CD4-positive, alpha-beta T cell treated with Interleukin-12 subunit alpha and Interleukin-12 subunit beta, for 1 hour (primary cell): Measurements from ENCODE around the gene SYT1.

Source experiments
- DNase-seq: peaks from one replicate; pipeline ENCODE4 v3.0.0-alpha.2; 2020

The SYT1 gene

DNA sequence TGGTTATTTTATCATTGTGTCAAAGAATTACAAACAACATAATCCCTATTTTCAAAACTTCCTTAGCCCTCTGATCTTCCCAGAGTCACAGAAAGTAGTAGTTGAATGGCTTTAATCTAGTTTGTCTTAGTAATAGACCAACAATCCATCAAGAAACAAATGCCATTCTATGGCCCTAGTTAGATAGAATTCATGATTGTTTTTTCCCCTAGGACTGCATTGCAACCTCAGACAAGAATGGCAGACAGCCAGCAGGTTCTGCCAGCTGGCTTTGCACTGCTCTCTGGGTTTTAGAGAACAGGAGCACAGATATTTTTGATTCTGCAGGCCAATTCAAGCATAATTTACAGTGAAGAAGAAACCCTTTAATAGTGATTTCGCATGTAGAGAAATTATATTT, 33.8 kb downstream of the SYT1 start:
- no peak for DNase-seq

DNA sequence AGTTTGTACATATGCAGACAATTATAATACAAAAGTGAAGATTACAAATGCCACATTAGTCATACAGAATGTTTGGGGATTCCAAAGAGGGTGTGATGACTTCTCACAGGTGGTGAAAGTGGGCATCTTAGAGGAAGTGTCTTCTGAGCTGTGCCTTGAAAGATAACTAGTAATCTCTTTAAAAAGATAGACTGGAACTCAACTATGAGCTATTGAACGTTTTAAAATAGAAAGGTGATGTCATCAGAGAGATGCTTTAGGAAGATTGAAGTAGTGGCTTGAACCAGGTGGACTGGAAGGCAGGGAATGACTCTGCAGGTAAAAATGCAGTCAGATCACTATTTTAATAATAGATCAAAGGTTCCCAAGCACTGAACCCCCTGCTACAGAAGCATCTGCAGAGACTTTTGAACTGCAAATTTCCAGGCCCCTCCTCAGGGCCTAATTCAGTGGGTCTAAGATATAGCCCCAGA, 50.3 kb downstream of the SYT1 start:
- no peak for DNase-seq

DNA sequence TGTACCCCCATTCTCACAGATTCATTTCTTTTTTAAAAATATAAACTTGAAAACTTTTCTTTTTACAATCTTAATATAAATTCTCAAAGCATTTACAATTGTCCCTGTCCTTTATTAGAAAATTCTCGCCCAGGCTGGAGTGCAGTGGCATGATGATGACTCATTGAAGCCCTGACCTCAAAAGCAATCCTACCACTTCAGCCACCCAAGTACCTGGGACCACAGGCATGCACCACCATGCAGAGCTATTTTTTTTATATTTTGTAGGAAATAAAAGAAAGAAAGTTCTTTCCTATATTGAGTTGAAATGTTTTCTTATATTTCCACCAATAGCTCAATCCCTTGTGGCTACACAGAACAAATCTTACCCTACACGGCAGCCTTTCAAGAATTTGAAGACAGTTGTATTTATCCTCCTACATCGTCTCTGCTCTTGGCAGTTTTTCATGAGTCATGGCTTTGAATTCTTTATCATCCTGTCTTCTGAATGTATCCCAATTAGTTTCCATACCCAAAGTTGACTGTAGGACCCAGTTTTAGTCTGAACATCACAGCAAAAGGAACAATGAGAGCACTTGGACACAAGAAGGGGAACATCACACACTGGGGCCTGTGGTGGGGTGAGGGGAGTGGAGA, 52.4 kb downstream of the SYT1 start:
- no peak for DNase-seq

DNA sequence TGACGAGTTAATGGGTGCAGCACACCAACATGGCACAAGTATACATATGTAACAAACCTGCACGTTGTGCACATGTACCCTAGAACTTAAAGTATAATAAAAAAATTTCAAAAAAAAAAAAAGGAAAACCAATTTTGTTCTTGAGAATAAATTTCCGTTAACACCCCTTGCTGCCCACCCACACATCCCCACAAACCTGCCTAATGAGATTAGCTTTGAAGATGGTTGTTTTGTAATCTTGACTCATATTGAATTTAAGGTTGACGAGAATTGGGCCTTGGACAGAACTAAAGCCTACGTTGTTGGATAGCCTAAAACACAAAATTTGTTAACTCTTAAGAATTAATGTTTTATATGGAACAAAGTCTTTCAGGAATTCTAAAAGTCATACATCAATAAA, 52.9 kb downstream of the SYT1 start:
- DNase-seq, result no peak

DNA sequence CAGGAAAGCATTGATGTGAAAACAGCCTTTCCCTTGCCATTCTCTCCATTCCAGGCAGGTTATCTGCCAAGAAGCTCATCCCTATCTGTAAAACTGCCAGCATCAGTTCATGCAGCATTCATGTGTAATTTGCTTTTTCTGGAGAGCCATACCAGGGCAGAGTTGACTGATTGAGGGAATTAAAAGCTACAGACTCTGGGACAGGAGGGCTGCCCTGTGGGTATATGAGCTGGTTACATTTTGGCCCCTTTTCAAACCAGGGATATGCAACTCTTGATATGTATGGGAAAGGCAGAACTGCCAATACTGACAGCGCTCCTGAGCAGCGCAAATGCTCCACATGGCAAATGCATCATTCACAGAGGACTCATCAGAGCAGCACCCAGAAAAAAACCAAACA, 53.7 kb downstream of the SYT1 start:
- DNase-seq, result no peak

DNA sequence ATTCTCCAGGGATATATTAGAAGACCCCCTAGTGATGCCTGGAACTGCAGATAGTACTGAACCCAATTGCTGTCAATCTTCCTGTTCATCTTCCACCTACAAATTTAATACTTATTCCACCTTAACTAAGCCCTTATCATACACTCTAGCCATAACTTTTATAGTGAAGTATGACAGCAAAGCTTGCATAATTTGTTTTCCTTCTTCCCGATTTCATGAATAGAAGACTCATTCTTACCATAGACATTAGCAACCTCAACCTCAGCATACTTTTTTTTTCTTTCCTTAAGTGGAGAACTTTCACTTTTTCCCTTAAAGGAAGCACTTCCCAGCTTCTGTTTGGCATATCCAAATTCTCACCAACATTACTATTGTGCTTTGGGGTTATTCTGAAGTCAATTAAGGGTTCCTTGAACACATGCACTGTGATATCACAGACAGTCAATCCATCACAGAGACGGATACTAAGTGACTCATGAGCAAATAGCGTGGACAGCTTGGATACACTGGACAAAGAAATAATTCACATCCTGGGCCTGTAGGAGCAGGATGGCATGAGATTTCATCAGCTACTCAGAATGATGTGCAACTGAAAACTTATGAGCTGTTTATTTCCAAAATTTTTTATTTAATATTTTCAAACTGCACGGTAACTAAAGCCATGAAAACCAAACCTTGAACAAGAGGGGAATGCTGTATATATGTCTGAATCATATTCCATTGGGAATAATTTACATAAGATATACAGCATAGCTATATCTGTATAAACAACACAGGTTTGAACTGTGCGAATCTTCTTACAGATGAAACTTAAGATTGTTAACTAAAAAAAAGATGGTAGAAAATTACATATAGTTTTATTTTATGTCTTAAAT, 63.9 kb downstream of the SYT1 start:
- DNase-seq, result no peak

DNA sequence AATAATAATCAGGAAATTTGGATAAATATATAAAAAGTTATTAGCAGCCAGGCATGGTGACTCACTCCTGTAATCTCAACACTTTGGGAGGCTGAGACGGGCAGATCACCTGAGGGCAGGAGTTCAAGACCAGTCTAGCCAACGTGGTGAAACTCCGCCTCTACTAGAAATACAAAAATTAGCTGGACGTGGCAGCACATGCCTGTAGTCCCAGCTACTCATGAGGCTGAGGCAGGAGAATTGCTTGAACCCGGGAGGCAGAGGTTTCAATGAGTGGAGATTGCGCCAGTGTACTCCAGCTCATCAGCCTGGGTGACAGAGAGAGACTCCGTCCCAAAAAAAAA, 64.5 kb downstream of the SYT1 start:
- DNase-seq, result no peak

DNA sequence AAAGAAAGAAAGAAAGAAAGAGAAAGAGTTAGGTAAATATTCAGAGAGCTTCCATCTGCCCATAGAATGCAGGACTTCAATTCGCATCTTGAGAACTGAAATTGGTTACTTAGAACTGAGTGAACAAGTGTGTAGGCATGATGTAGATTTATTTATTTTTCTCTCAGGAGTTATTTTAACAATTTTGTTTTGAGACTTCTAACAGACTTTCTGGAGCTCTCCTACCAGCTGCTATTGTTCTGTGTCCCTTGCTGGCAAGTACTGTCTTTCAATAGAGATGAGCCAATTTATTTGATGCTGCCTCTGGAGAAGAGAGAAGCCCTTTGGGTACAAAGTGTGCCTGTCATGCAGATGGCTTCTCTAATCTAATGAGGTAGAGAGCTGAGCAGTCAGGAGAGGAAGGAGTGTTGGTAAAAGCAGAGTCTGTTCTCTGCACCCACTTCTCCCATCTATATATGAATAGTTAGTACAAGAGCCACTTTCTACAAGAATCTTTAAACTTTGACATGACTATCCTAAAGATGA, 67.0 kb downstream of the SYT1 start:
- DNase-seq, result no peak

DNA sequence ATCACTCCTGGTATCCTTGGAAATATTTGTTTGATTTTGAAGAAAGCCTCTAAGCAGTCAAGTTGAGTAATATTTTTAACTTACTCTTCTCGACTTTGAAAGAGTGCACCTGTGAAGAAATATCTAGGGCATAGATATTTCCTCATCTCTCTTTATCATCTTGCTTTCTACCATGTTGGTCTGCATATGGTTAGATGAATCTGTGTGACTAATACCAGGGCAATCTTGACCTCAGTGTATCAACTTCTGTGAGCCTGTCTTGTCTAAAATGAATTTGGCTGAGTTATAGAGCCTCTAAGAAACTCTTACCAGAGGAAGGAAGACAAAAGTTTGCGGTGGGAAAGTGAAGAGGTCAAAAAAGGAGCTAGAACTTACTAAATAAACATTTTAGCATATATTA, 68.4 kb downstream of the SYT1 start:
- DNase-seq, result no peak

DNA sequence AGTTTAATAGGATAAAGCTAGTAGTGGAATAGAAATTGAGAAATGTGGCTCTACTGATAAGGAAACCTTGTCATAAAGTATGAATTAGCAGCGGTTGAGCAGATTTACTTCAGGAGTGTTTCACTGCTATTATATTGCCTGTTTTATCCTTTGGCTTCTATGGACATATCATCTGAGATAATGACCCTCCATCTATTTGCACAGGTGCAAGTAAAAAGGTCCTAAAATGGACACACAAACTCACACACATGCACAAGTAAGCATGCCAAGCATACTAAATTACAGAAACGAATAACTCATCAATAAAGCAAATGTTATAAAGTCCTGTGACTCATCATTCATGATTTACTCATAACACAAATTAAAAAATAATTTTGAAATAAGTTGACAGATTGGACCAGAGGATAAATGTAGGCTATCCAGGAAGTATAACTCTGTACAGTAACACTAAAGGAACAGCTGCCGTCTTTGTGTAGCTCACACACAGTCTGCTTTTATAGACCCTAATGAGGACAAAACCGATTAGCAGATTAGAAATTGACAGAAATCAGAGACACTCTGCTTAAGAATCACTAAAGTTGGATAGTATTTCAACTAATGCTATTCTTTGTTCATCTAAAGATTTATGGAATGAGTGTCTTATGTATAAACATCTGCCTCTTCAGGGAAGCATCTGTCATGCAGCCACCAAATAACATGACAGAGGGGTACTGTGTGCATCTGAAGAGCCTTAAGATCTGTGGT, 73.9 kb downstream of the SYT1 start:
- DNase-seq, result no peak

DNA sequence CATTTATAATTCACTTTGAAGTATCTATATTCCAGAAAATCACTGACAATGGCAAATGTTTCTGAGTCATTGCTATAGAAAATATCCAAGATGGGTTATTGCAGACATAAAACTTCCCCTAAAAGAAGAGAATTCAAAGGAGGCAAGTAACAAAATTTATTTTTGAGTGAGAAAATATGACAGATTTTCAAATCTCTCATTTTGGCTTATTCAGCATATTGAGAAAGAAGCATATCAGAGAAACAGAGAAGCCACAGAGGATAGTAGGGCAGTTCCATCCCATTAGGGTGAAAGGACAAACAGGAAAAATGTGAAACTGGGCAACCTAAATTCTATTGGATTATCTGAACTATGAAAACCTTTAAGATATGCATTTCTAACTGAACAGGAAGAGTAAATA, 85.0 kb downstream of the SYT1 start:
- no peak for DNase-seq

DNA sequence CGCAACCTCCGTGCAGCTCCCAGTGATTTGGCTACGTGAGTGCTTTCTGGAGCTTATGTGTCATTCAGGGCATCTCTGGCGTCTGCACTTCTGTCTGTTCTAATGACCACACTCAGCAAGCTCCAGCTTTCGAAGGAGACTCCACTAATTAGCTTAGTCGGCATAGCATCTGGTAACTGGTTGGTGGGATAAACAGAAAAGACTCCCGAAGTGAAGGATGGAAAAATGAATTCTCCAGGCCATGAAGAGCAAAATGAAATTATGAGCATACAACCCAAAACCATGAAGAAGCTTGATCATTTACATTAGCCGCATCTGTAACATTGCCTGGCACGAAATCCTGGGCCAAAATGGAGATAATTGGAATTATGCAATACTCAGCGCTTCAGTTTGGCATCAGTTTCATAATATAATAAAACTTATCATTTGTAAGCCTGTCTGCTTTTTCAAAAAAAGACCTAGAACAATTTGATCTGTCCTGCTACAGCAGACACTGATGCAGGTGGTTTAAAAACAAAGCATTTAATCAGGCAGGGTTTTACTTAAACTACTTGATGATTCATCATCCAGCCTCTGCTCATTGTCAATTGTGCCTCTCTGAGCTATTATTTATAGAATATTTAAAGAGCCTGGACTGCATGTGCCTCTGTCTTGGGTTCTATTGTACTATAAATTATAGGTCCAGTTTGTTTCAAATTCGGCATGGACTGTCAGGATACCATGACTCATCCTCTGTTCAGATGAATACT, 87.4 kb downstream of the SYT1 start:
- DNase-seq, result no peak

DNA sequence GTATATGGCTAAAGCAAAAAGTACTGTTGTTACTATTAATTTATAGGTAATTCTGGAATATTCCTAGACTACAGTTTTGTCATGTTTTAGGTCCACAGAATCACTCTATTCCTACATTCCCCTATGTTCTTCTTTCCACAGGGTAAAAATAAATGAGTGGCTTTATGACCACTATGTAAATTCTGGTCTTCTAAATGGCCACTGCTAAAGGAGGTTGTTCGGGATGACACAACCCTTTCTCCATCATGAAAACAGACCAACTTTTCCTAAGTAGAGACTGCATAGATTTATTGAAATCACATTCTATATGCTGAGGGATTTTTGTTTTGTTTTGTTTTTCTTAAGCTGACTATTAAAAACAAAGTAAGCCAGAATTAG, 88.0 kb downstream of the SYT1 start:
- DNase-seq, result no peak

DNA sequence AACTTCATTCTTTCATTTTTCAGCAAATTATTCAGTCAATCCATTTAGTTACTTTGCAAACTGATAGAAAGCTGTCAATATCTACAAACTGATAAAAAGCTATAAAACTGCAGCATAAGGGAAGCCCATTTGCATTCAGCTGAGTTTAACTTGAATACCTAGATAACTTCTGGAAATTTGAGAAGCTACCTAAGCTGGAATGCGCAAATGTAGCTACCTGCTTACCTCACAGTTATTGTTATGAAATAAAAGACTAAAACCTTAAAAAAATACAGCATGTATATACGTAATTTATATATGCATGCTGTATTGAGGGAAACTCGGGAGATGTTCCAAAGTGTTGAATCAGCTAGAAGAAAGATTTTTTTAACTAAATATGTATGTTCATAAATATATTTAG, 94.4 kb downstream of the SYT1 start:
- DNase-seq, result no peak

DNA sequence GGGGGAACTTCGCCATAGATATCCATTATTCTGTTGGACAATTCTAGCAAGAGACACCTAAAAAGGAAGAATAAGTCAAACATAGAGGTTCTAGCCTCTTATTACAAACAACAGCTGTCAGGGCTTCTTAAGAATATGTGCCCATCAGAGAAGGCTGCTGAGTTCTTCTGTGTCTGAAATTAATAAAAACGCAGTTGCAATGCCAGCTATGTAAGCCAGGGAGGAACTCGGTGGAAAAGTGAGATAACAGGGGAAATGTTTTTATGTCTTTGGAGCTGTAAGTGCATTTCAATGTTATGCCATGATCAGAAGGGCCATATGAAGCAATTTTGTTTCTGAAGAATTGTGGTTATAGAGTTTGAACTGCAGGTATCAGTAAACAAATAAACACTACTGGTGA, 95.0 kb downstream of the SYT1 start:
- DNase-seq, result no peak

DNA sequence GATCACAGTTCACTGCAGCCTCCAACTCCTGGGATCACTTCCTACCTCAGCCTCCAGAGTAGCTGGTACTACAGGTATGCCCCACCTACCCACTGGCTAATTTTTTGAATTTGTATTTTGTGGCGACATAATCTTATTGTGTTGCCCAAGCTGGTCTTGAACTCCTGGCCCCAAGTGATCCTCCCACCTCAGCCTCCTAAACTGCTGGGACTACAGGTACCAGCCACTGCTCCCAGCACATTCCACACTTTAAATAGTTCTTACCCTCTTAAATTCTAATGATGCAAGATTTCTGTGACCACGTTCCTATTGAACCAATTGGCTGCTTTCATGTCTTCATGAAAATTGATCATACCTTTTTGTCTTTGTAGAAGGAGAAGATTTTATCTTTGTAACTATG, 96.6 kb downstream of the SYT1 start:
- DNase-seq, result no peak

DNA sequence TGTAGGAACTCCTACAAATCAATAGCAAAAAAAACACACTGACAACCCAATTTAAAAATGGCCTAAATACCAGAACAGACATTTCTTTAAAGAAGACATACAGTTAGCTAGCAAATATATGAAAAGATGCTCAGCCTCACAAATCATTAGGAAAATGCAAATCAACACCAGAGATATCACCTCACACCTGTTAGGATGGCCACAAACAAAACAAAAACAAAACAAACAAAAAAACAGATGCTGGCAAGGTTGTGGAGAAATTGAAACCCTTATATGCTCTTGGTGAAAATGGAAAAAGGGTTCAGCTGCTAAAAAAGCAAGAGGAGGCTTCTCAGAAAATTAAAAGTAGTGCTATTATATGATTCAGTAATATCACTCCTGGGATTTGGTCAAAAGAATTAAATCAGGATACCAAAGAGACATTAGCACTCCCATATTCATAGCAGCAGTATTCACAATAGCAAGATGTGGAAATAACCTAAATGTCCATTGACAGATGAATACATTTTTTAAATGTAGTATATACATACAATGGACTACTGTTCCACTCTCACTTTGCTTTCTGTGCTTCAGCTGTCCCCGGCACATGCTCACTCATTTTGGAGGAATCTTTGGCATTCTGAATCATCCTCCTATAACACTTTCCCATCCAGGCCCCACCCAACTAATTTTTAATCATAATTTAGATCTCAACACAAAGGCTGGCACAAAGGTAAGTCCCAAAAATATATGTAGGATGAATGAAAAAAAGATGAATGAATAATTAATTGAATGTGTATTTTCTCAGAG, 99.1 kb downstream of the SYT1 start:
- DNase-seq, result no peak

DNA sequence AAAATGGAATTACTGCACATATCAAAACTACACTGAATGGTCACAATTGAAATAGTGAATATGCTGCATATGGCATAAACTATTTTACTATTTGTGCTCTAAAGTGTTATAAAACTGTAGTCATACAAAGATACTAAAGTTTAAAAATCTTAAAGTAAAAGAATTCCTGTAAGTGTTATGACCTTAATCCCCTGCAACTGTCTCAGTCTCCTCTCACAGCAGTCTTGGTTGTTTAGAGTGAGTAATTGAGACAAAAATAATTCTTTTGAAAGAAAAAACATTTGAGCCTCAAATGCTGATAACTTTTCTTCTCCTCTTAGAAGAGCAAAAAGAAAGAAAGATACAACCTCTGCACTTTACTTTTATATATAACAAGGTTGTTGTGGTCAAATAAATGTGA, 99.9 kb downstream of the SYT1 start:
- no peak for DNase-seq

DNA sequence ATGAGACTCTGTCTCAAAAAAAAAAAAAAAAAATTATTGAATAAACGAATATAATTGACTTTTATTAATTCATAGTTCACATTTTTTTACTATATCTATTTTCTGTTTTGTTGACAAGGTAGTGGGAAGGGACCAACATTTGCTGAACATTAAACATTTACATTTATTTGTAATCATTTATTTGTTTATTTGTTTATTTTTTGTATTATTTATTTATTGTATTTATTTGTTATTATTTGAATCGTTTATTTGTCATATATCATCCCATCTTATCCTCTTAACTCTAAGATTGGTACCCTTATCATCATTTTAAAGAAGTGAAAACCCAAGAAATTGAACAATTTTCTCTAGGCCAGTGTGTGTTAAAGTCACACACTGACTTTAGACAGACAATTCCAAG, 101.5 kb downstream of the SYT1 start:
- no peak for DNase-seq

DNA sequence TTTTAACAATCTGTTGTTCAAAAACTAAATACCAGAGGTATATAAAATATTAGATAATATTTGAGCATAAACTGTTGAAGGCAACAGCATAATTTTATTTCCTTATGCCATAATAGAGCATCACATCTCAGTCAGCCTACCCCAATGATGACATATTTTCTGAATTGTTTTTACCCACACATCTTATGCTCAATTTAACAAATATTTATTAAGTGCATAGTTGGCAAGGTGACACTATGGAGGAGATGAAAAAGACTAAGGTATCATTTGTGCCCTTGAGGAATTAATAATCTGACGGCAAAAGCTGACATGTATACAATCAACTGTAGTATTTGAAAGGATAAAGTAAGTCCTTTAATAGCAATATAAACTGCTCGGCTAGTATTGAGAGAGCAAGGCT, 102.4 kb downstream of the SYT1 start:
- no peak for DNase-seq

DNA sequence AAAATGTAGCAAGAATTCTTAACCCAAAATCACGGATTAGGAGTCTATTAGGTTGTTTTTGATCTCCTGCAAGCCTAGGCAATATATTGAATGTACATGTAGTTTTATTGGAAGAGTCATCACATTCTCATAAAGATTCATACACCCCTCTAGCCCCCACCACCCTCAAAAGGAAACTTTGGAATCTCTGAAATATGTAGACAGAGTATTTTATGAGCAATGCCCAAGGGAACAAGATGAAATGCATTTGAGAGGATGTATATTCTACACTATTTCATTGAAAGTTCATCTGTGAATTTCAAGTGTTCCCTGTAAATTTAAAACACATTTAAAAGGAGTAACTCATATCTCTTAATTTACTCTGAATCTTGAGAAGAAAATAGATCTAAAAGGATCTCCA, 103.7 kb downstream of the SYT1 start:
- DNase-seq, result no peak

DNA sequence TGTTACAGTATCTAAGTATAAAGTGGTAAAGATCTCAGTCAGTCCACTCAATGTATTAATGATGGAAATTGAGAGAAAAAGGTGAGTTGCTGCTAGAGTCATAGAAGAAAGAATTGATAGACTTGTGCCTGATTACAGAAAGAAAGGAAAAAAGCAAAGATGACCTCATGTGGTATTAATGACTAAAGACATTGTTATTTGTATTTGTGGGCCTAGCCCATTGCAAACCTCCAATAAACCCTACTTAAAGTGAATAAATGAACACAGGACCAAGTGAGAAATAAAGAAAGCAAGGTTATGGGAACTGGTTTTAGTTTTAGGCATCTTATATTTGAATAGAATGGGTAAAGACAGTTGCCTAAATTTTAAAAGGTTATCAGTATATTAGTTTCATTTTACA, 105.5 kb downstream of the SYT1 start:
- no peak for DNase-seq
